AG04450 (cell line): ENCODE measurements around the gene KLK6. TPM values are rescaled to one million over a fixed set of nuclear protein-coding genes. Genes with fewer than 3 reads are reported as not detected.

Experiments used
- CTCF ChIA-PET: fragments of 300-600, 350-600 bp; formaldehyde crosslinking; extraction: SDS; loops from one replicate; lab custom pipeline; 2022; ENCODE audit warnings: antibody characterized with exemption, inconsistent platforms; lab: Charles Lee
- POLR2A ChIA-PET: fragments of 350-600 bp; formaldehyde crosslinking; extraction: SDS; loops from one replicate; lab custom pipeline; 2021; ENCODE audit warnings: antibody characterized with exemption, inconsistent platforms; lab: Yijun Ruan, JAX
- DNase-seq: peaks from one replicate; pipeline ENCODE4 v3.0.0-alpha.2; 2011; ENCODE audit warnings: low read depth, low spot score
- H3K27ac ChIP-seq: one replicate; pipeline ENCODE4 v1.5.1; 2012; ENCODE audit warnings: low read depth, low read length, control low read depth
- H3K27me3 ChIP-seq: one replicate; pipeline ENCODE4 v1.6.0; 2012; ENCODE audit warnings: low read length; ENCODE audit not compliant: control insufficient read depth, insufficient read depth
- H3K4me3 ChIP-seq: 2 replicates; pipeline ENCODE4 v1.5.1; 2011; ENCODE audit warnings: mild to moderate bottlenecking, low read depth, low read length, control low read depth
- H3K9me3 ChIP-seq: 2 replicates; pipeline ENCODE4 v1.5.1; 2012; ENCODE audit warnings: low read length; ENCODE audit not compliant: control insufficient read depth, insufficient read depth
- polyA plus RNA-seq: library from polyadenylated mRNA; depleted of rRNA; stranded (reverse); fragments of >200 nt; gene quantifications from 2 replicates; pipeline ENCODE4 v1.2.3, GENCODE V29; 2011
- TF ChIP-seq, protein P1 (sequence below): IDR thresholded peaks from 2 replicates; pipeline ENCODE4 v1.5.1; 2011; ENCODE audit warnings: low read depth, low read length, control low read depth, inconsistent platforms

KLK6 gene
- polyA plus RNA-seq, 1 experiment: not detected

DNA sequence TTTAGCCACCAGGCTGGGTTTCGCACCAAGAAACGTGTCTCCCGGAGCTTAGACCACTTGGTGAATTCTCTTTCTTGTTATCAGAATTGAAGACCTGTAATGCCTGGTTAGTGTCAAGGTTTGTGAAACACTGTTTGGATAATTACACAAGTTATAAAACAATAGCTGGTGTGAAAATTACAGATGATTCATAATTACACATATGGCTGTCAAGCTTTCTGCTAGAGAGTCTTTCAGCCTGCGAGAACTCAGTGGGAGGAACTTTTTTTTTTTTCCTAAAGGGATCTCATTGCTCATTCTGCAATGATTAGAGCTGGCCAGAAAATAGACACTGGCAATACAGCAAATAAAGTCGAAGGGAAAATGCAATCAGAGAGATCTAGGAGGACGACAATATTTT, 44.8 kb downstream of the KLK6 start:
- Histone ChIP-seq H3K27ac (no peak overlapping the region), H3K9me3 (no peaks in the 10 kb centered on the region), H3K4me3 (no peak overlapping the region), H3K27me3 (no peaks in the 10 kb centered on the region)
- DNase-seq: no peak
- TF ChIP-seq, protein P1, sequence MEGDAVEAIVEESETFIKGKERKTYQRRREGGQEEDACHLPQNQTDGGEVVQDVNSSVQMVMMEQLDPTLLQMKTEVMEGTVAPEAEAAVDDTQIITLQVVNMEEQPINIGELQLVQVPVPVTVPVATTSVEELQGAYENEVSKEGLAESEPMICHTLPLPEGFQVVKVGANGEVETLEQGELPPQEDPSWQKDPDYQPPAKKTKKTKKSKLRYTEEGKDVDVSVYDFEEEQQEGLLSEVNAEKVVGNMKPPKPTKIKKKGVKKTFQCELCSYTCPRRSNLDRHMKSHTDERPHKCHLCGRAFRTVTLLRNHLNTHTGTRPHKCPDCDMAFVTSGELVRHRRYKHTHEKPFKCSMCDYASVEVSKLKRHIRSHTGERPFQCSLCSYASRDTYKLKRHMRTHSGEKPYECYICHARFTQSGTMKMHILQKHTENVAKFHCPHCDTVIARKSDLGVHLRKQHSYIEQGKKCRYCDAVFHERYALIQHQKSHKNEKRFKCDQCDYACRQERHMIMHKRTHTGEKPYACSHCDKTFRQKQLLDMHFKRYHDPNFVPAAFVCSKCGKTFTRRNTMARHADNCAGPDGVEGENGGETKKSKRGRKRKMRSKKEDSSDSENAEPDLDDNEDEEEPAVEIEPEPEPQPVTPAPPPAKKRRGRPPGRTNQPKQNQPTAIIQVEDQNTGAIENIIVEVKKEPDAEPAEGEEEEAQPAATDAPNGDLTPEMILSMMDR: no peak
- ChIA-PET POLR2A (no interaction called here), CTCF (interaction anchor here (0.7 to 1.2 kb wide), 3 partner anchors 10 to 255 kb away, joined by 3 read pairs; no protein-coding TSS in a partner anchor)

DNA sequence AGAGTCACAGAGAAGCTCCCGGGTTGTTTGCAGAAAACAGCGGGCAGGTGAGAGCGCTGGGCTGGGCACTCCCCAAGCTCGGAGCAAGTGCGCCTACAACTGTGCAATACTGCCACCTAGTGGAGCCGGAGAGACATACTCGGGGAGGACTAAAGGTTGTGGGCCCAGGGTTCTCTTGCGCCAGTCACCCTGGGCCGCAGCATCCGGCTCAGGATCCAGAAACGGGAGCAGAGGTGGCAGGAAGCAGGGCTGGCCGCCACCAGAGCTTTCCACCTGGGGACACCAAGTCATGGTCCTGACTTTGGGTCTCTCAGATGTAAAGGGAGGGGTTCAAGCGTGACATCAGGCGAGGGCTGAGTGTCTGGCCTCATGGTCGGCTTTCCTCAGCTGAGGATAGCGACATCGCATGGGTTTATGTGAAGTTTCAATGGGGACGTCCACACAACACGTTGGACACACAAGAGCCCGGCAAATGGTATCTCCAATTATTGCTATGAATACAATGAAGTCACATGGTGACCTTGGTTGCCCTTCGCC, 47.0 kb downstream of the KLK6 start:
- ChIA-PET CTCF (interaction anchor here (0.5 to 2.0 kb wide), 24 partner anchors 9 to 565 kb away, joined by 3 to 12 read pairs (median 4); no protein-coding TSS in a partner anchor), POLR2A (no interaction called here)
- TF ChIP-seq, protein P1: peak; percentile 88

DNA sequence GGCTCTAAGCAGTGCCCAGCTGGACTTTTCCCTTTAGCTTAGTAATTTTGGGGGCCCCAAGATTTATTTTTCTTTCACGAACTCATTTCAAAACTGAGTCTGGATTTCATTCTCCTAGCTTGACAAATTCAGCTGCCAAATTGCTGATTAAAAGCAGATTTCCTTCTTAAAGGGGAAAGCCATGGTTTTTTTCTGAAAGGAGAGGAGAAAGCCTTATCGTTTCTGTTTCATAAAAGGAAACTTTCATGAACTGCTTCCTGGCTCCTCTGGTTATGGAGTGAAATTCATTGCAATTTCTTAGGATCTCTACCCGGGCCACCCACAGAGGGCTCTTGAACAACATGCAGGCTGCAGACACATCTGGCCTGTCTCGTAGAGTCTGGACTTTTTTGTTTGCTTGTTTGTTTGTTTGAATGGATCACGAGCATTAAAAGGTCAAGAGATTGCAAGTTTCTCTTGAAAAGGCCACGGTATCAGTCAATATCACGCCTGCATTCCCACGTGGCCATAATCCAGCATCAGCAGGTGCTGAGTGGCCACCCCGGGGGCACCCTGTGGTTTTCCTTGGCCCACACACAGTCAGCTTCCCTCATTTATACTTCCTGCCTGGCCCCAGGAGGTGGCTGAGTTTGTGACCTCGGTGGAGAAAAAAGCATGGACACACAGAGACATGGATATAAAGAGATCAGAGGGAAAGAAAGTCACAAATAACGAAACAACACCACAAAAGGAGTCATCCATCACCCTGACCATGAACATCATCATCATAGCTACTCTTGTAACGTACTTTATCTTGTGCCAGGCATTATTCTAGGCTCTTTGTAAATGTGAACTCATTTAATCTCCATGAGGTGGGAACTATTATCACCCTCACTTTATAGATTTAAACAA, 47.7 kb downstream of the KLK6 start:
- H3K4me3 ChIP-seq: no peak overlapping the region
- H3K9me3 ChIP-seq: no peaks in the 10 kb centered on the region
- no peak for DNase-seq
- TF ChIP-seq, protein P1: no peak
- ChIA-PET CTCF (interaction anchor here (0.5 to 2.0 kb wide), 26 partner anchors 9 to 565 kb away, joined by 3 to 12 read pairs (median 4); no protein-coding TSS in a partner anchor), POLR2A (no interaction called here)
- no peak overlapping the region for H3K27ac ChIP-seq
- peaks cover 2% of the 10 kb centered on the region for H3K27me3 ChIP-seq

More for the DNA sequence above, 47.0 kb downstream of the KLK6 start:
- peak; percentile 43 for DNase-seq
- Histone ChIP-seq H3K27ac (no peak overlapping the region), H3K9me3 (no peaks in the 10 kb centered on the region), H3K27me3 (peaks cover 2% of the 10 kb centered on the region), H3K4me3 (no peak overlapping the region)

GRCh38 chr19:50916069-50916468, 53.3 kb downstream of the KLK6 start:
- TF ChIP-seq, protein P1: no peak
- Histone ChIP-seq H3K27me3 (peaks cover 11% of the 10 kb centered on the region), H3K4me3 (no peak overlapping the region), H3K9me3 (no peaks in the 10 kb centered on the region), H3K27ac (no peak overlapping the region)
- ChIA-PET POLR2A (no interaction called here), CTCF (interaction anchor here (0.6 kb wide), 1 partner anchor 181 kb away, joined by 6 read pairs; no protein-coding TSS in a partner anchor)
- no peak for DNase-seq
